HepG2 (cell line): ENCODE results near the gene TTC39C. TPM values are rescaled to one million over a fixed set of nuclear protein-coding genes. Genes with fewer than 3 reads are reported as not detected.

Source experiments
- ARNT2 ChIP-seq: sonication (generic); formaldehyde crosslinking; IDR thresholded peaks from 2 replicates; pipeline ENCODE4 v1.8.0; 2022; ENCODE audit warnings: mild to moderate bottlenecking, low read depth, missing genetic modification reagents, moderate library complexity
- CENPX ChIP-seq: sonication (generic); formaldehyde crosslinking; IDR thresholded peaks from 2 replicates; pipeline ENCODE4 v1.9.0; 2021; ENCODE audit warnings: mild to moderate bottlenecking, missing genetic modification reagents, moderate library complexity
- CTCF ChIP-seq: sonication (generic); formaldehyde crosslinking; IDR thresholded peaks from 2 replicates; pipeline ENCODE4 v1.5.0; 2020; ENCODE audit warnings: mild to moderate bottlenecking, missing genetic modification reagents, moderate library complexity
- GABPB1 ChIP-seq: IDR thresholded peaks from 2 replicates; pipeline ENCODE4 v1.6.1; 2016; ENCODE audit warnings: mild to moderate bottlenecking, missing genetic modification reagents, moderate library complexity, missing compliant biosample characterization
- HMGXB3 ChIP-seq: sonication (generic); formaldehyde crosslinking; IDR thresholded peaks from 2 replicates; pipeline ENCODE4 v1.4.0; 2020; ENCODE audit warnings: missing genetic modification reagents, borderline replicate concordance
- KDM1A ChIP-seq: IDR thresholded peaks from 2 replicates; pipeline ENCODE4 v1.6.1; 2016; ENCODE audit warnings: missing compliant biosample characterization
- KDM6A ChIP-seq: IDR thresholded peaks from 2 replicates; pipeline ENCODE4 v1.6.1; 2016; ENCODE audit warnings: low read depth
- KLF9 ChIP-seq: IDR thresholded peaks from 2 replicates; pipeline ENCODE4 v1.6.1; 2016; ENCODE audit warnings: low read depth
- NR0B2 ChIP-seq: sonication (generic); formaldehyde crosslinking; IDR thresholded peaks from 2 replicates; pipeline ENCODE4 v1.4.0; 2020; ENCODE audit warnings: mild to moderate bottlenecking, missing genetic modification reagents
- POGZ ChIP-seq: sonication (generic); formaldehyde crosslinking; IDR thresholded peaks from 2 replicates; pipeline ENCODE4 v1.4.0; 2020; ENCODE audit warnings: mild to moderate bottlenecking, missing genetic modification reagents
- PRDM15 ChIP-seq: sonication (generic); formaldehyde crosslinking; IDR thresholded peaks from 2 replicates; pipeline ENCODE4 v1.4.0; 2020; ENCODE audit warnings: missing genetic modification reagents
- SPEN ChIP-seq: sonication (generic); formaldehyde crosslinking; IDR thresholded peaks from 2 replicates; pipeline ENCODE4 v1.5.1; 2020; ENCODE audit warnings: low read depth, mild to moderate bottlenecking, missing genetic modification reagents
- TFAP4 ChIP-seq: sonication (generic); IDR thresholded peaks from 2 replicates; pipeline ENCODE4 v1.6.1; 2016; ENCODE audit warnings: low read depth, borderline replicate concordance
- ZBTB7B ChIP-seq: sonication (generic); formaldehyde crosslinking; IDR thresholded peaks from 2 replicates; pipeline ENCODE4 v1.4.0; 2020; ENCODE audit warnings: missing genetic modification reagents
- ZNF562 ChIP-seq: sonication (generic); formaldehyde crosslinking; IDR thresholded peaks from 2 replicates; pipeline ENCODE4 v1.8.0; 2022; ENCODE audit warnings: missing genetic modification reagents, borderline replicate concordance
- ZNF83 ChIP-seq: sonication (generic); formaldehyde crosslinking; IDR thresholded peaks from 2 replicates; pipeline ENCODE4 v1.4.0; 2020; ENCODE audit warnings: missing genetic modification reagents, mild to moderate bottlenecking, borderline replicate concordance
- polyA plus RNA-seq, 8 experiments: library from polyadenylated mRNA; depleted of rRNA in 3 of 8; stranded (reverse) in 7 of 8; unstranded in 1 of 8; fragments of >200 nt; fragmentation: Illumina TruSeq in 4 of 8; extraction: Trizol in 4 of 8; gene quantifications; 2 replicates each; pipeline versions ENCODE4 v1.2.1 to v1.2.3, GENCODE V29; 2011 to 2016; ENCODE audit warnings: low read depth in 4 of 8, missing spikeins in 1 of 8, mixed read lengths in 1 of 8; ENCODE audit not compliant: insufficient read depth in 1 of 8
- total RNA-seq, 5 experiments: library from RNA; depleted of rRNA; stranded (reverse); fragments of >200 nt; fragmentation: Illumina TruSeq; extraction: Trizol; gene quantifications; 2 replicates each; pipeline ENCODE4 v1.2.3, GENCODE V29; 2016; ENCODE audit warnings: low read depth in 1 of 5

Gene TTC39C
- total and polyA plus RNA-seq, 2 of the 13 experiments (the other 11 are each of a cell fraction or from before 2014, with no cell fraction given) = 19.1 to 25.9 TPM

GRCh38 chr18:24112874-24113615 lies 98.5 kb downstream of the TTC39C start (continued):
- TF ChIP-seq KLF9 (CRISPR knock-in tag) (no peak), ZBTB7B (CRISPR knock-in tag) (no peak), ZNF562 (CRISPR knock-in tag) (no peak), HMGXB3 (CRISPR knock-in tag) (peak; percentile 93), ZNF83 (CRISPR knock-in tag) (no peak), ARNT2 (peak; percentile 56; the same call in 1 of the 2 replicates), CENPX (CRISPR knock-in tag) (no peak), KDM6A (CRISPR knock-in tag) (peak; percentile 70), POGZ (peak; percentile 86), KDM1A (CRISPR knock-in tag) (no peak), TFAP4 (peak; percentile 97), PRDM15 (CRISPR knock-in tag) (no peak), SPEN (0 out of 2 replicates have a peak, but pooled peaks have one; percentile 50), GABPB1 (peak; percentile 30; the same call in 1 of the 2 replicates), CTCF (0 out of 2 replicates have a peak, but pooled peaks have one; percentile 20), NR0B2 (CRISPR knock-in tag) (no peak)
